GM21786 (cell line): Measurements from ENCODE around the gene DGKI.

ENCODE experiments used
- ATAC-seq: cut with Tn5 transposase; IDR thresholded peaks from one replicate; pipeline ENCODE4 v1.9.1; 2021; ENCODE audit not compliant: unreplicated experiment

DGKI gene

GRCh38 chr7:137791930-137792329 lies 54.8 kb downstream of the DGKI start:
- no peak for ATAC-seq

GRCh38 chr7:137790828-137791227 lies 55.9 kb downstream of the DGKI start:
- ATAC-seq, result no peak

DNA sequence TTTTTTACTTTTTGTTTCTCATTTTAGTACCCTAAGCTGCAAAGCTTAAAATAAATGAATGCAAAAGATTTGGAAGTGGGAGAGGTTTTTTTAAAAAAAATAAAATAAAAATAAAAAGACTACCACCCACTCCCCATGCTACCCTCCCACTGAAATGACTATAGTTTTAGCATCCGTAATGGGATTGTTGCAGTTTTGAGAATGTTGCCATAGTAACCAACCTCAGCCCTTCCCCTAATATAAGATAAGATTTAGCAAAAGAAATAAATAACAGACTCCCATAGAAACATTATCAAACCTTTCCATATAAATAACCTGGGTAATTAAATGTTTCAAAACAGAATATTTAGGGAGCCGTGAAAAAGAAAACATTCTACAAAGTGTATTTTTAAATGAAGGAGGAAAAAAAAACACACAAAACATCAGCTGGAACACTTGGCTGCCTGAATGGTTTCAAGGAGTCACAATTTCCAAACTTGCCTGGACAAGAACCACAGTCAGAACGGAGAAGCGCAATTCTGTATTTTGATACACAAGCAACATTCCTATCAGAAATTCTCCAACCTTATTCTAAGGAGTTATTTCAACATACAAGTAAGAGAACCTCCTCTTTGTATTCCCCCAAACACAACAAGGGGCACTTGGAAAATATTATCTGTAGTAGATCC lies 57.4 kb downstream of the DGKI start:
- no peak for ATAC-seq

DNA sequence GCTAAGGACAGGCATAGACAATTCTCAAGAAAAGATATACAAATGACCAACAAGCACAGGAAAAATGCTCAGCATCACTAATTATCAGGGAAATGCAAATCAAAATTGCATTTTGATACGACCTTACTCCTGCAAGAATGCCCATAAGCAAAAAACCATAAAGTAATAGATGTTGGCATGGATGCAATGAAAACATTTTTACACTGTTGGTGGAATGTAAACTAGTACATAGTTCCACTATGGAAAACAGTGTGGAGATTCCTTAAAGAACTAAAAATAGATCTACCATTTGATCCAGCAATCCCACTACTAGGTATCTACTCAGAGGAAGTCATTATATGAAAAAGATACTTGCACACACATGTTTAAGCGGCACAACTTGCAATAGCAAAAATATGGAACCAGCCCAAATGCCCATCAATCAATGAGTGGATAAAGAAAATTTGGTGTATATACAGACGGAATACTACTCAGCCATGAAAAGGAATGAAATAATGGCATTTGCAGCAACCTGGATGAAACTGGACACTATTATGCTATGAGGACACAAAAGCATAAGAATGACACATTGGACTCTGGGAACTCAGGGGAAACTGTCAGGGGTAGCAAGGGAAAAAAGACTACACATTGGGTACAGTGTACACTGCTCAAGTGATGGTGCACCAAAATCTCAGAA lies 59.3 kb downstream of the DGKI start:
- no peak for ATAC-seq

DNA sequence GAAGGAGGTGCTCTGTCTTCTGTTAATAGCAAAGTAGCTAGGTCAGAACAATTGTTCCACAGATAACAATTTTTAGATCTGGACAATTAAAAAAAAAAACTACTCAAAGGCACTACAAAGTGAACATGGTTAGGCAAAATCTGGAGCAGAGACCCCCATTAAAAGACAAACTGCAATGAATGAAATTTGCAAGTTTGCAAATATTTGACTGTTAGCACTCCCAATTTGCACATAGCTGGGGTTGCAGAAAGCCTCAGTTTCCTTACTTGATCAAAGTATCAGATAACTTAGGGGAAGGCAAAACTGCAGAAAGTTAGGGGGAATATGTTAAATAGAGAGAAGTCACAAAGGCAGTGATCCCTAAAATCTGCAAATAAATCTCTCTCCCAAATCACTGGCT lies 68.3 kb downstream of the DGKI start:
- ATAC-seq, result no peak

- ATAC-seq, result no peak
These were observed 72.0 kb downstream of the DGKI start for GRCh38 chr7:137774793-137775201.

- no peak for ATAC-seq
These were observed 74.0 kb downstream of the DGKI start for GRCh38 chr7:137772748-137773147.

DNA sequence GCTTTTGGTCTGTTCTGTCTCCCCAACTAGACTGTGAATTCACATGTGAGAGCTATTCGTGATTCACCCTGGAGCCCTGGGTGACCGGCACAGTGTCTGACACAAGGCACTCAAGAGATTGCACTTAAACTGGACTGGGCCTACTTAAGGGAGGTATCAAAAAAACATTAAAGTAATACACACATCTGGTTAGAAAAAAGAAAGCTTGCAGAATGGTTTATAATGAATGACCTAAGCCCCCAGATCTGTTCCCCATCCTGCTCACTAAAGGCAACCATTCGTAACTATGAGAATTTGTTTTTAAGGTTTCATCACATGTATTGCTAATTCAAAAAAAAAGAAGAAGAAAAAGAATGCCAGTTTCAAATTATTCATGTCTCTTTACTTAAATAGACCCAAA lies 74.5 kb downstream of the DGKI start:
- ATAC-seq, result no peak

DNA sequence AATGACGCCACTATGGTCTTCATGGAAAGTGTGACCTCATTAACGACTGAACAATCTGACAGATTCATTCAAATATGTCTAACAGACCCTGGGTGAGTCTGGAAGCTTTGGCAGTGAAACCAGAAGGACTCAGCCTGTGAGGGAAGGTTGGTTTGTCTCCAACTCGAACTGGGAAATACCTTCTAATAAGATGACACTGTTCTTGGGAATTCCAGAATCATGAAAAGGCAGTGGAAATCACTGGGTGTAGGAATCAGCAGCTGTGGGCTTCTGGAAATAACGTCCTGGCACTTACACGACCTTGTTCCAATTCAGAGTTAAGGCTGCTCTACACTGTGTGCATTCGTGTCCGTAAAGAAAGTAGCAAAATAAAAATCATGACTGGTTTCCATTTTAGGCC lies 75.1 kb downstream of the DGKI start:
- ATAC-seq, result no peak

DNA sequence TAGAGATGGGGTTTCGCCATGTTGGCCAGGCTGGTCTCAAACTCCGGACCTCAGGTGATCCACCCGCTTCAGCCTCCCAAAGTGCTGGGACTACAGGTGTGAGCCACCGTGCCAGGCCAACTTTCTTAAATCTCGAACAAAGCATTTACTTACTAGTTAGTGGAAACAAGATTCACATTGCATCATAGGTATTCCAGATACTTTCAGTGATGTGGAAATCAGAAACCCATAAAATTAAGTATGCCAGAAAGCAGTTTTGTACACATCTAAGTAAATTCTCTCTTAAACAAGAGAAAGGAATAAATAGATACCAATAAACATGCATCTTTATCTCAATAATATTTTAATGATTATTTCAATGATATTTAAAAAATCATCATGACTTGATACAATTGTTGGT lies 75.5 kb downstream of the DGKI start:
- ATAC-seq, result no peak

GRCh38 chr7:137768366-137768765 lies 78.4 kb downstream of the DGKI start:
- ATAC-seq, result no peak

- ATAC-seq, result no peak
These were observed 84.4 kb downstream of the DGKI start for GRCh38 chr7:137762334-137762733.

DNA sequence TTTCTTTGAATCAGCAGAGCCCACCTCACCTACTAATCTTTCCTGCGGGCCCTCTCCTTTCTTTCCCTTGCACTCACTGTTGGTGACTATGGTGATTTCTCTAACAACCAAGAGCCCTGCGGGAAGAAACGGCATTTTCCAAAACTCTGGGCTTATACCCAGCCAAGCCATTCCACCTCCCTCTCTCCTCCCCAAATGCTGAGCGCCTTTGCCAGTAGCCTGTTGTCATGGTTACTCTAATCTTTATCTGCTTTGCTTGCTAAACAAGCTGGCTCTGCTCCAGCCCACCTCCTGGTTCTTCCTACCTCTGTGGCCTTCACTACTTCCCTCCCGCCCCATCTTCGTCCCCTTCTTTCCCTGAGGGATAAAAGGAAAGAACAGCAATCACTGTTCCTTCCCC lies 86.7 kb downstream of the DGKI start:
- no peak for ATAC-seq

DNA sequence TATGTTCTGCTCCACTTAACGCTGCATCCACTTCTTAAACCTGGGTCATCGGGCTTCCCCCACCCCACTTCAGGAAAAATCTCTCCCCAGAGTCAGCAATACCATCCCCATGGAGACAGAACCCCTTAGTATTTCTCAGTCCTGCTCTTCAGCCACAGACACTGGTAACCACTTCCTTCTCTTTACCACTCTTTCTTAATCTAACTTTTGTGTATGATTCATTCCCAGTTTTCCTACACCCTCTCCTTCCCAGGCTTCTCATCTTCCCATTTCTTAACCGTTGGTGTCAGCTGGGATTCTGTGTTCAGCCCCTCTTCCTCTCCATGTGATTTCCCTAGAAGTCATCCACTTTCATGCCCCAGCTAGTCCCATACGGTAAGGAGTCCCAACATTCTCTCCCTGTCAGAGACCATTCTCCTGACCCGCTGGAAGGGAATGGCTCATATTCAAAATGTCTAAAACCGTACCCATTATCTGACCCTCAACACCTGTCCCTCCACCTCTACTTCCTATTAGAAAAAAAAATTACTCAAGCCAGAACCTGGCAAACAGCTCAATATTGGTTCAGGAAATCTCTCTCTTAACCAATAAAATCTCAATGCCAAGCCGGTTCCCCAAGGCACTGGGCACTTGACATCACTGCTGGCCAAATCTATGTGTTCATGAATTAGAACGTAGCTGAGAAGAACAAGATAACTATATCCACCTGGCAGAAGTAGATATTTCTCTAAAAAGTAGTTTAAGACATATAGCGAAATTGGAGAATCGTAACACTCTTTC lies 89.4 kb downstream of the DGKI start:
- ATAC-seq, result no peak

- no peak for ATAC-seq
These were observed 90.7 kb downstream of the DGKI start for GRCh38 chr7:137755846-137756651.

GRCh38 chr7:137755427-137755826 lies 91.3 kb downstream of the DGKI start:
- no peak for ATAC-seq

DNA sequence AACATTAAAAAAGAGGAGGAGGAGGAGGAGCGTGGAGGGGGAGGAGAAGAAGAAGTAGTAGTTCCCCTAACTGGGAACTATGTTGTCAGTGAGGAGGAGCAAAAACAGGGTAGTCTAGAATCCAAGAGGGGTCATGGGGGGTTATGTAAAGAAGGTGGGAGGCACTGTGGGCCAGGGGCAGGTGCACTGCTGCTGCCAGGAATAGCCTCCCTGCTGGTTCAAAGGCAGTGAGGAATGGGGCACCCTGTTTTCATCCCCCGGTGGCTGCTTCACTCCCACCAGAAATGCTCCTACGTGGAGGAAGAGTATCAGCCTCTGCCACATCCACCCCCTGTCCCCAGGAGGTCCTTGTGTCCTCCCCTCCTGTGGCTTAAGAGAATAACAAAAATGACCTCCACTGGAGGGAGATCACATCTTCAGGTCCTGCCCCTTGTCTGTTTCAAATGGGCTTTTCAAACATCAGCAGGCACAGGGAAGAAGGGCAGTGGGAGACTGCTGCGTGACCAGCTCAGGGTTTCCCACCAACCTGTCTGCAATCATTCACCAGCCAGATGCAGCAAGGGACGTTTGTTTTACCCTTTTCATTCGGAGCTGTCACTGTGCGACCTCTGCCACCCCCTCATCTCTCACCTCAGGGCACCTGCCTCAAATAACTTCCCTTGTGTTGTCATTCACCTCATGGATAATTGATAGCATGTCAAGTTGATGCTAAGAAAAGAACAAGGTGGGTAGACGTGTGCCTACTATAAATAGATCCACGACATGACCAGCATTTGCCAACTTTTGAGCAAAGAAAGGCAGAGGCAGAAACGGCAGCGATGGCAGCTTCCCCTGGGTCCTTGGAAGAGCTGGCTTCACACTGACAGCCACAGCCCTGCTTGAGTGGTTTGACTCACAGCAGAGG lies 92.6 kb downstream of the DGKI start:
- ATAC-seq, result no peak

- ATAC-seq, result no peak
These were observed 93.2 kb downstream of the DGKI start for GRCh38 chr7:137753575-137753947.

DNA sequence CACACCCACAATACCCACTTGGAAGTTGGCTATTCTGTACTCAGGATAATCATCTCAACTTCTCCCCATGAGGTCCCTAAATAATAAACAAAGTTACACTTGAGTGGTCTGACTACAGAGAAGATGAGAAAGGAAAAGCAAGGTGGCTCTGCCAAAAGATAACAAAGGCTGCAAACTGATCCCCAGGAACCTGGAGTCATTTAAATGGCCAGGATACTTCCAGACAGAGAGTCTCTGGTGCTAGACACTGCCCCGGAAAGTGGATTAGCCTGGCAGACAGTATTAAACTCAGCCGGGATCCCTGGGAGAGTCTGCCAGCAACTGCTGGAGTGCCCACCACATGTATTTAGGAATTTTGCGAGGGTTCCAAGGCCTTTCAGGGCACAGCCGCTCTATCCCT lies 93.7 kb downstream of the DGKI start:
- no peak for ATAC-seq

DNA sequence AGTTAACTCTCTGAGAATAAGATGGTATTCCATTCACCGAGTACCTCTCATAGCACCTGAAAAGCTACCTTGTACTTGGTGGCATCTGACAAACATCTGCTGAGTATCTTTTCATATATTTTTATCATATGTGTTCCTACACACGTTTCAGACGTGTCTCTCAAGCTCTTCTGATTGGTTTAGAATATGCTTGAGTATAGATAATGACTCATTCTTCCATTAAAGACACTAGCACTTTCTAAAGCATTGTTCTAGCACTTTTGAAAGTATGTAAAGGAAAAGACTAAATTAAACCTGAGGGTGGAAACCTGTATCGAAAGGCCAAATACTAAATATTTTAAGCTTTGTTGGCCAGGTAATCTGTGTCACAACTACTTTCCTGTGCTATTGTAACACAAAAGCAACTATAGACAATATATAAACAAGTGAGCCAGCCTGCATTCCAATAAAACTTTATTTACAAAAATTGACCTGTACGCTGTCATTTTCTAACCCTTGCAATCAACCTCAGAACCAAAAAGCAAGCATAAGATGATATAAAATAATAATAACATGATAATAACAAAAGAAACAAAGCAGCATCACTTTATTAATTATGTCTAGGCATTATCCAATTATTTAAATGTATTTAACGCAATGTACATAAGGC lies 95.3 kb downstream of the DGKI start:
- ATAC-seq, result no peak
